WERI-Rb-1 (cell line): ENCODE measurements around the gene PLTP.
"Not testable (repeated sequence)": the region's sequence is repeated elsewhere in the genome, so short reads cannot be mapped to it uniquely, and the experiment has no call there.

Experiments used
- DNase-seq: peaks from one replicate; pipeline ENCODE4 v3.0.0-alpha.2; 2020
- H3K27ac ChIP-seq: fragments of 250-450 bp; sonication (Bioruptor Pico); 2 replicates; pipeline ENCODE4 v1.5.1; 2020; ENCODE audit warnings: mild to moderate bottlenecking, moderate library complexity
- H3K27me3 ChIP-seq: fragments of 250-450 bp; sonication (Bioruptor Pico); 2 replicates; pipeline ENCODE4 v1.5.1; 2021; ENCODE audit warnings: mild to moderate bottlenecking, low read depth, moderate library complexity; ENCODE audit not compliant: insufficient read depth, severe bottlenecking
- H3K36me3 ChIP-seq: fragments of 250-450 bp; sonication (Bioruptor Pico); 2 replicates; pipeline ENCODE4 v1.5.1; 2020; ENCODE audit warnings: mild to moderate bottlenecking, moderate library complexity
- H3K4me3 ChIP-seq: 2 replicates; pipeline ENCODE4 v1.5.1; 2011; ENCODE audit warnings: low read depth, mild to moderate bottlenecking, control low read depth, low read length
- H3K9me3 ChIP-seq: fragments of 250-450 bp; sonication (Bioruptor Pico); 2 replicates; pipeline ENCODE4 v1.5.1; 2021; ENCODE audit warnings: mild to moderate bottlenecking, moderate library complexity; ENCODE audit not compliant: severe bottlenecking
- TF ChIP-seq, protein P1 (sequence below): IDR thresholded peaks from 2 replicates; pipeline ENCODE4 v1.5.1; 2011; ENCODE audit warnings: low read depth, mild to moderate bottlenecking, control low read depth, inconsistent platforms, low read length

PLTP gene

DNA sequence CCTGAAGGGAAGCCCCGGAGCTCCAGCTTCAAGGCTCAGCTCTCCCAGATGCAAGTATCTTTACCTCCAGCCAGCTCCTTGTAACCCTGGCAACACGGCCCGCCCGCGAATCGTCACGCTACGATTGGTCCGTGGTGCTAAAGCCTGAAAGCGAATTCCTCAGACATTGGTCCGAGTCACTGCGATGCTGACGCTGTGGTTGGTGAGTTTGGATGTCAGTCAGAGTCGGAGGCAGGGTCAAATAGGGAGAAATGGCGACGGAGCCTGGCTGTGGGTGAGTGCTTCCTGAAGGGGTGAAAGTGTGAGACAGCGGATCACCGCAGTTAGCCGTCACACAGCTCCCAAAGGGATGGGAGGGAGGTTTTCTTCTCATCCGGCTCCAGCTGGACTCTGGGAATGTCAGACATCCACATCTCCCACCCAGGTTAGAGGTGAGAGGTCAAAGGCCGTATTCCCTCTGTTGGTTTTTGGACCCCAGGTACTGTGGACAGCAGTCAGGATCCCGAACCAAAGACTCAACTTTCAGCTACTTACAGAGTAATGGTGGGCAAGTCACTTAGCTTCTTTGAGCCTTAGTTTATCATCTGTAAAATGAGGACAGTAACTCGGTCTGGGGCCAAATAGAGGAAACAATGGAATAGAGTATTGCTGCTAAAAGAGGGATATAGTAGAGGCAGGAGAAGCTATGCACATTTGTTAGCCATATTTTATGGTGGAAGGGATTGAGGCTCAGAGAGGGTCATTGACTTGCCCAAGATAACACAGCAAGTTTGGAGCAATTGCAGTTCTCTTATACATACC lies 30.8 kb downstream of the PLTP start, which contains the start of gene ZSWIM1:
Gene ZSWIM1, plus strand, starts transcription at position 240 of the 801 bp plus-strand sequence. CDS start 1,366 bp downstream, outside the sequence.
- H3K9me3 ChIP-seq = no peaks in the 10 kb centered on the region
- peaks cover 29% of the 10 kb centered on the region for H3K36me3 ChIP-seq
- peak within 1 kb of the TSS; percentile 91 for H3K4me3 ChIP-seq
- peak within 1 kb of the TSS; percentile 66 for H3K27ac ChIP-seq
- H3K27me3 ChIP-seq = no peaks in the 10 kb centered on the region
- peak; percentile 99 for DNase-seq
- TF ChIP-seq, protein P1, sequence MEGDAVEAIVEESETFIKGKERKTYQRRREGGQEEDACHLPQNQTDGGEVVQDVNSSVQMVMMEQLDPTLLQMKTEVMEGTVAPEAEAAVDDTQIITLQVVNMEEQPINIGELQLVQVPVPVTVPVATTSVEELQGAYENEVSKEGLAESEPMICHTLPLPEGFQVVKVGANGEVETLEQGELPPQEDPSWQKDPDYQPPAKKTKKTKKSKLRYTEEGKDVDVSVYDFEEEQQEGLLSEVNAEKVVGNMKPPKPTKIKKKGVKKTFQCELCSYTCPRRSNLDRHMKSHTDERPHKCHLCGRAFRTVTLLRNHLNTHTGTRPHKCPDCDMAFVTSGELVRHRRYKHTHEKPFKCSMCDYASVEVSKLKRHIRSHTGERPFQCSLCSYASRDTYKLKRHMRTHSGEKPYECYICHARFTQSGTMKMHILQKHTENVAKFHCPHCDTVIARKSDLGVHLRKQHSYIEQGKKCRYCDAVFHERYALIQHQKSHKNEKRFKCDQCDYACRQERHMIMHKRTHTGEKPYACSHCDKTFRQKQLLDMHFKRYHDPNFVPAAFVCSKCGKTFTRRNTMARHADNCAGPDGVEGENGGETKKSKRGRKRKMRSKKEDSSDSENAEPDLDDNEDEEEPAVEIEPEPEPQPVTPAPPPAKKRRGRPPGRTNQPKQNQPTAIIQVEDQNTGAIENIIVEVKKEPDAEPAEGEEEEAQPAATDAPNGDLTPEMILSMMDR = no peak

DNA sequence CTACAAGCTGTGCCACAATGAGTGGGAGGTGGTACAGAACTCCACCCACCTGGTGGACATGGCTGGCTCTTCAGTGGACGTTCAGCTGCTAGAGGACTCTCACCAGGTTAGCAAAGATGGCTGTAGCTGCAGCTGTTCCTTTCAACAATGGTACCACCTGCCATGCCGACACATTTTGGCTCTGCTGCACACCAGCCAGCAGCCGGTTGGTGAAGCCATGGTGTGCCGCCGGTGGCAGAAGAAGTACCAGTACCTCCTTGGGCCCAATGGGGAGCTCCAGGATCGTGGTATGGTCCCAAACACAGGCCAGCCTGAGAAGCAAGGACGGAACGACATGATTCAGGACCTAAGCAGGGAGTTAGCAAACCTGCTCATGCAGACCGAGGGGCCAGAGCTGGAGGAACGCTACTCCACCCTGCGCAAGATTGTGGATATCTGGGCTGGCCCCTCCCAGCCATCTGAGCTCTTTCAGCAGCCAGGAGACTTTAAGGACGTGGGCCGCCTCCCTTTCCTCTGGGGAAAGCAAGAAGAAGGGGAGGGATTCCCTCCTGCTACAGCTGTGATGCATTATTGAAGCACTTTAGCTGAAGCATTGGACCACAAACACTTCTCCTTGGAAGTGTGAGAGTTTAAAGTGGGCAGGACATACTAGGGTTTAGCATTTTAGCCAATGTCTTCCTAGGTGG lies 33.7 kb downstream of the PLTP start:
- DNase-seq = peak; percentile 46
- peaks cover 10% of the 10 kb centered on the region for H3K36me3 ChIP-seq
- TF ChIP-seq, protein P1 = no peak
- H3K27me3 ChIP-seq = no peaks in the 10 kb centered on the region
- no peak overlapping the region for H3K4me3 ChIP-seq
- no peak overlapping the region for H3K27ac ChIP-seq
- H3K9me3 ChIP-seq = no peaks in the 10 kb centered on the region

DNA sequence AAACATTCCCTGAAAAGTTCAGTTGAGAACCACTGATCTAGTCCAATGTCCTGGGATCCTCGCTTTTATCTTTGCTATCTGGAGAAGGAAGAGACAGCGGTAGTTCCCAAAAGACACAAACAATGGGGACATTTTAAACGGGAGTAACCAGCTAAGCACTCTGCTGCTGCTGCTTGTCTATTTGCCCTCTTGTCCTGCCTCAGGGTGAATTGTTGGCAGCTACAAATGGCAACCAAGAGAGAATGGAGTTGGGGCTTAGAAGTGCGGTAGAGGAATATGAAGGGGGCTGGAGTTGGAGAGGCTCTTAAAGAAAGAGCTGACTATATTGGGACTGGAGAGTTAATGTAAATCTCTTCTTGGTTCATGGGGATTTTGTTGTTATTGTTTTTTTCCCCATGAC lies 37.4 kb downstream of the PLTP start:
- Histone ChIP-seq H3K4me3 (no peak overlapping the region), H3K9me3 (no peaks in the 10 kb centered on the region), H3K36me3 (no peaks in the 10 kb centered on the region), H3K27ac (no peak overlapping the region), H3K27me3 (no peaks in the 10 kb centered on the region)
- DNase-seq = no peak
- TF ChIP-seq, protein P1 = no peak

DNA sequence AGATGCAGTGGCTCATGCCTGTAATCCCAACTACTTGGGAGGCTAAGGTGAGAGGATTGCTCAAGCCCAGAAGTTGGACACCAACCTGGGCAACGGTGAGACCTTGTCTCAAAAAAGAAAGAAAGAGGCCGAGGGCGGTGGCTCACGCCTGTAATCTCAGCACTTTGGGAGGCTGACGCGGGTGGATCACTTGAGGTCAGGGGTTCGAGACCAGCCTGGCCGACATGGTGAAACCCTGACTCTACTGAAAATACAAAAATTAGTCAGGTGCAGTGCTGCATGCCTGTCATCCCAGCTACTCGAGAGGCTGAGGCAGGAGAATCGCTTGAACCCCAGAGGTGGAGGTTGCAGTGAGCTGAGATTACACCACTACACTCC lies 37.9 kb downstream of the PLTP start:
- H3K4me3 ChIP-seq, H3K36me3 ChIP-seq, H3K27me3 ChIP-seq, H3K9me3 ChIP-seq, DNase-seq, H3K27ac ChIP-seq: not testable (repeated sequence)

DNA sequence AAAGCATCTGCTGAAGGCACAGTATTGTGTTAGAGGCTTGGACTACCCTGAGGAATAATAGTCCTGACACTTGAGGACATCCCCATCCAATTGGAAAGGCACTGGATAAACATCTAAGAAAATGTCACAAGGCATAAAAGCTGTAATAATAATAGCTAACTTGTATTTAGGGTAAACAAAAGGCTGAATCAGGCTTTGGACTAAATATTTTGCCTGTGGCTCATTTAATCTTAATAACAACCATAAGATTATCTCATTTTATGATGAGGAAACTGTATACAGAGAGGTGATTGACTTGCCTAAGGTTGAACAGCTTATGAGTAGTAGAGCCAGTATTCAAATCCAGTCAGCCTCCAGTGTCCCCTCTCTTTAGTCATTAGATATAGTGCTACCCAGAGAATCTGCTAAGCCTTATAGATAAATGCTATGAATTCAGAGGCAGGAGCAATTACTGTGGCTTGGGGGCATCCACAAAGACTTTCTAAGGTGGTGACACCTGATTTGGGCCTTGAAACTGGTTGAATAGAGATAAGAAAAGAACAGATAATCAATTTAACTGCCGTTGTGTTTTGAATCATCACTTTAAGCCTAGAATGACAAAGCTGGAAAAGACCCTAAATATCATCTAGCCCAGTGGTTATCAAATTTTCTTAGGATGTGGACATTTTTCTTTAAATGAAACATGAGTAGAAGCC lies 38.4 kb downstream of the PLTP start:
- TF ChIP-seq, protein P1 = no peak
- Histone ChIP-seq H3K4me3 (no peak overlapping the region), H3K9me3 (no peaks in the 10 kb centered on the region), H3K36me3 (no peaks in the 10 kb centered on the region), H3K27ac (no peak overlapping the region), H3K27me3 (no peaks in the 10 kb centered on the region)
- DNase-seq = no peak

DNA sequence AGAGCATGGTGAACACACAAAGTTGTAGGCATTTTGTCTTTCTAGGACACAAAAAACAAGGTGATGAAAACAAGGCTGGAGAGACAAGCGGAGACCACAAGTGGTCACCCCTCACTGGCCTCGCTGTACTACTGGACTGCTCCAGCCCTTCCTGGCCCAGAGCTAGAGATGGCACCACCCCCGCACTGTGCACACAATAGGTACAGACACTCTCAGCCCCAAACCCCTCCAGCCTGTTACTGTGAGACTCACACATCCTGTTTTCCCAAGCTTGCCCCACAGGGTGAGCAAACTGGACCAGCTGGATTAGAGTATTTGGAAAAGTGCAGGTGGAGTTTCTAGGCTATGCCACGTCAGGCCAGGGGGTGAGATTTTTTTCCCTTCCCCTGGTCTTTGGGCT lies 39.3 kb downstream of the PLTP start:
- no peaks in the 10 kb centered on the region for H3K9me3 ChIP-seq
- TF ChIP-seq, protein P1 = no peak
- no peak overlapping the region for H3K4me3 ChIP-seq
- no peak for DNase-seq
- H3K27ac ChIP-seq = no peak overlapping the region; the same call in 1 of the 2 replicates
- no peaks in the 10 kb centered on the region for H3K27me3 ChIP-seq
- no peaks in the 10 kb centered on the region for H3K36me3 ChIP-seq
